ENCODE data around the gene UBE2E2. TPM values are rescaled to one million over a fixed set of nuclear protein-coding genes. Genes with fewer than 3 reads are reported as not detected.

UBE2E2 gene
- polyA plus RNA-seq, 1 donor (not counting 4 experiments of a cell fraction or from before 2014, with no cell fraction given), result 63.2 TPM

DNA sequence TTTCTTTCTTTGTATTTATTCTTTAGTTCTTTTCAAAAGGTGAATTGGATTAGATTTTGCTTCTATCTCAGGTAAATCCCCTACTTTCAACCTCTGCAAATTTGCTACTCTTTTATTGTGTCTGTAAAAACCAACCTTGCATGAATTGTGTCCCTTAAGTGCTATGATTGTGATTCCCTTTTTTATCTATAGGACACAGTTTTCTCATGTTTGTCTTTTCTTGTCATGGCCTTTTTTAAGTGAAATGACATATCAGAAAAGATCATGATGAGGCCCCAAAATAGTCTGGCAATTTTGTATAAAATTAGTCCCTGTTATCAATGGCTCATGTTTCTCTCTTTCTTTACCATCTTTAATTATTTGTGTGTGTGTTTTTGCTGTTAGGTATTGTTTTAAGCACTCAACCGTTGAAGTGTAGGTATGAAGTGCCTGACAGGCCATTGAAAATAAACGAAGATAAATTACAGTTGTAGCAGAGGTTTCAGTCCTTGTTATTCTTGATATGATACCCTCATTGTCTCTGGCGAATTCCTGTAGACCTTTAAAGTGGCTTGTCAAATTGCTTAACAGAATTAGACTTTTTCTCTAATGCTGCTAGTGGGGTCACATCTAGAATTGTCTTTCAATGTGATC lies 184.3 kb downstream of the UBE2E2 start:
- Histone ChIP-seq H3K9me1 (ENCODE audit: control insufficient read depth, extremely low read depth, insufficient read depth, low read length) (no peaks in the 10 kb centered on the region), H3K79me2 (ENCODE audit: control insufficient read depth, insufficient read depth, low read length) (peaks cover 1% of the 10 kb centered on the region), H3K4me1 (ENCODE audit: control insufficient read depth, extremely low read depth, insufficient read depth, low read length) (no peaks in the 10 kb centered on the region), H3K4me2 (ENCODE audit: control insufficient read depth, extremely low read depth, insufficient read depth, low read depth, low read length) (no peak overlapping the region), H3K27ac (ENCODE audit: control insufficient read depth, insufficient read depth, low read length) (no peak overlapping the region), H4K20me1 (ENCODE audit: control insufficient read depth, extremely low read depth, insufficient read depth, low read length) (no peaks in the 10 kb centered on the region), H2AFZ (ENCODE audit: control insufficient read depth, low read length) (no peak overlapping the region), H3K9ac (ENCODE audit: control insufficient read depth, extremely low read depth, insufficient read depth, low read length) (no peak overlapping the region), H3K4me3 (ENCODE audit: control insufficient read depth in 2 of 3, extremely low read depth in 1 of 3, insufficient read depth in 2 of 3, low read depth in 1 of 3, low read length in 3 of 3) (no peak overlapping the region), H3K36me3 (ENCODE audit: control insufficient read depth in 2 of 2, extremely low read depth in 1 of 2, insufficient read depth in 2 of 2, low read length in 2 of 2) (no peaks in the 10 kb centered on the region), H3K27me3 (ENCODE audit: control insufficient read depth, extremely low read depth, insufficient read depth, low read length) (no peaks in the 10 kb centered on the region), H3K9me3 (ENCODE audit: control insufficient read depth, low read depth, low read length) (no peaks in the 10 kb centered on the region)
- dilution Hi-C loops (cut with MboI; ENCODE audit: extremely low pct_ligation_motif_present, low sequenced_read_pairs), result no loop called here
- TF ChIP-seq EZH2 (IDR thresholded peaks at IDR 0.05; ENCODE audit: low read length), result no peak
- TF ChIP-seq, protein P1, sequence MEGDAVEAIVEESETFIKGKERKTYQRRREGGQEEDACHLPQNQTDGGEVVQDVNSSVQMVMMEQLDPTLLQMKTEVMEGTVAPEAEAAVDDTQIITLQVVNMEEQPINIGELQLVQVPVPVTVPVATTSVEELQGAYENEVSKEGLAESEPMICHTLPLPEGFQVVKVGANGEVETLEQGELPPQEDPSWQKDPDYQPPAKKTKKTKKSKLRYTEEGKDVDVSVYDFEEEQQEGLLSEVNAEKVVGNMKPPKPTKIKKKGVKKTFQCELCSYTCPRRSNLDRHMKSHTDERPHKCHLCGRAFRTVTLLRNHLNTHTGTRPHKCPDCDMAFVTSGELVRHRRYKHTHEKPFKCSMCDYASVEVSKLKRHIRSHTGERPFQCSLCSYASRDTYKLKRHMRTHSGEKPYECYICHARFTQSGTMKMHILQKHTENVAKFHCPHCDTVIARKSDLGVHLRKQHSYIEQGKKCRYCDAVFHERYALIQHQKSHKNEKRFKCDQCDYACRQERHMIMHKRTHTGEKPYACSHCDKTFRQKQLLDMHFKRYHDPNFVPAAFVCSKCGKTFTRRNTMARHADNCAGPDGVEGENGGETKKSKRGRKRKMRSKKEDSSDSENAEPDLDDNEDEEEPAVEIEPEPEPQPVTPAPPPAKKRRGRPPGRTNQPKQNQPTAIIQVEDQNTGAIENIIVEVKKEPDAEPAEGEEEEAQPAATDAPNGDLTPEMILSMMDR (optimal IDR thresholded peaks at IDR 0.05 in 1 of 3, IDR thresholded peaks at IDR 0.05 in 1 of 3, conservative IDR thresholded peaks at IDR 0.05 in 1 of 3; ENCODE audit: extremely low read depth in 1 of 3, insufficient read depth in 2 of 3, low read length in 3 of 3), result no peak
- no peak for DNase-seq (ENCODE audit: low read depth, low spot score)
- FAIRE-seq, result no peak

DNA sequence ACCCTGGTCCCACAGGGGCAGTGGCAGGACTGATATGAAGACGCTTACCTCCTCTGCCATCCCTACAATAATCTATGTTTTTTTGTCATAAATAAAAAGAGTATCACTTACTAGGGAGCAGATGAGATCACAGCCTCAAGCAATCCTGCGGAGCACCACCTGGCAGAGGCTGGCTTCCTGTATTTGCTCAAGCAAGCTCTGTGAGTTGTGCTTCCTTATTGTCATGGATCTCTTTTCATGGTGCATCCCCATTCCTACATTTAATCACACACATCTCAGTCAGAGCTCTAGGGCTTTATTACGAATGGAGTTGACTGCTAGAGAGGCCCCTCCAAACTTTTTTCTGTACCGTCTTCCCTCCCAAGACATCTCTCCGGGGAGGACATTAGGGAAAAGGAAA lies 186.0 kb downstream of the UBE2E2 start:
- TF ChIP-seq EZH2 (IDR thresholded peaks at IDR 0.05; ENCODE audit: low read length), result no peak
- TF ChIP-seq, protein P1 (optimal IDR thresholded peaks at IDR 0.05 in 1 of 3, IDR thresholded peaks at IDR 0.05 in 1 of 3, conservative IDR thresholded peaks at IDR 0.05 in 1 of 3; ENCODE audit: extremely low read depth in 1 of 3, insufficient read depth in 2 of 3, low read length in 3 of 3), result no peak
- H3K36me3 ChIP-seq (ENCODE audit: control insufficient read depth in 2 of 2, extremely low read depth in 1 of 2, insufficient read depth in 2 of 2, low read length in 2 of 2), result no peaks in the 10 kb centered on the region
- FAIRE-seq, result no peak

More for the DNA sequence above, 186.0 kb downstream of the UBE2E2 start:
- no peaks in the 10 kb centered on the region for H4K20me1 ChIP-seq (ENCODE audit: control insufficient read depth, extremely low read depth, insufficient read depth, low read length)
- H2AFZ ChIP-seq (ENCODE audit: control insufficient read depth, low read length), result no peak overlapping the region
- H3K9me3 ChIP-seq (ENCODE audit: control insufficient read depth, low read depth, low read length), result no peaks in the 10 kb centered on the region
- no peak for DNase-seq (ENCODE audit: low read depth, low spot score)
- no peak overlapping the region for H3K27ac ChIP-seq (ENCODE audit: control insufficient read depth, insufficient read depth, low read length)
- no peak overlapping the region for H3K4me3 ChIP-seq (ENCODE audit: control insufficient read depth in 2 of 3, extremely low read depth in 1 of 3, insufficient read depth in 2 of 3, low read depth in 1 of 3, low read length in 3 of 3)
- peaks cover 1% of the 10 kb centered on the region for H3K79me2 ChIP-seq (ENCODE audit: control insufficient read depth, insufficient read depth, low read length)
- H3K9me1 ChIP-seq (ENCODE audit: control insufficient read depth, extremely low read depth, insufficient read depth, low read length), result no peaks in the 10 kb centered on the region
- dilution Hi-C loops (cut with MboI; ENCODE audit: extremely low pct_ligation_motif_present, low sequenced_read_pairs), result no loop called here
- no peak overlapping the region for H3K4me2 ChIP-seq (ENCODE audit: control insufficient read depth, extremely low read depth, insufficient read depth, low read depth, low read length)
- no peaks in the 10 kb centered on the region for H3K27me3 ChIP-seq (ENCODE audit: control insufficient read depth, extremely low read depth, insufficient read depth, low read length)
- no peak overlapping the region for H3K9ac ChIP-seq (ENCODE audit: control insufficient read depth, extremely low read depth, insufficient read depth, low read length)
- H3K4me1 ChIP-seq (ENCODE audit: control insufficient read depth, extremely low read depth, insufficient read depth, low read length), result no peaks in the 10 kb centered on the region

All from keratinocyte (primary cell).